CD4-positive, alpha-beta memory T cell (primary cell): ENCODE results near the gene FAM163B. TPM values are rescaled to one million over a fixed set of nuclear protein-coding genes. Genes with fewer than 3 reads are reported as not detected.

Source experiments
- CTCF ChIA-PET: fragments of 350-600 bp; sonication (Branson Sonifier 250); formaldehyde crosslinking; loops from one replicate; lab custom pipeline; 2021; ENCODE audit warnings: inconsistent platforms; ENCODE audit not compliant: partially characterized antibody; lab: Charles Lee
- POLR2A ChIA-PET: fragments of 350-600 bp; sonication (Branson Sonifier 250); formaldehyde crosslinking; loops from one replicate; lab custom pipeline; 2021; ENCODE audit not compliant: partially characterized antibody; lab: Charles Lee
- DNase-seq, 5 donors: peaks; one replicate each; pipeline versions ENCODE4 v3.0.0 to v3.0.0-alpha.2; 2020 to 2022; ENCODE audit warnings: mixed read lengths in 1 of 5
- H3K27ac ChIP-seq: one replicate; pipeline ENCODE4 v1.7.0; 2013; ENCODE audit warnings: low read depth, low read length
- H3K27me3 ChIP-seq: 2 replicates; pipeline ENCODE4 v1.7.0; 2013; ENCODE audit warnings: mild to moderate bottlenecking, low read length, moderate library complexity; ENCODE audit not compliant: insufficient read depth
- H3K36me3 ChIP-seq: 2 replicates; pipeline ENCODE4 v1.7.0; 2013; ENCODE audit warnings: mild to moderate bottlenecking, low read length, moderate library complexity; ENCODE audit not compliant: insufficient read depth
- H3K4me1 ChIP-seq: 2 replicates; pipeline ENCODE4 v1.7.0; 2013; ENCODE audit warnings: mild to moderate bottlenecking, low read length, moderate library complexity; ENCODE audit not compliant: insufficient read depth
- H3K4me3 ChIP-seq, 2 donors: one replicate each; pipeline ENCODE4 v1.7.0; 2013; ENCODE audit warnings: low read length in 2 of 2, mild to moderate bottlenecking in 1 of 2
- H3K9me3 ChIP-seq, 2 donors: one replicate each; pipeline ENCODE4 v1.7.0; 2013; ENCODE audit warnings: low read length in 2 of 2, control low read depth in 1 of 2; ENCODE audit not compliant: control insufficient read depth in 1 of 2
- H3K27ac Mint-ChIP-seq, 7 donors: one replicate each; pipeline ENCODE4 v1.8.0; 2020 to 2021; ENCODE audit warnings: mixed read lengths in 7 of 7, mild to moderate bottlenecking in 6 of 7, inconsistent platforms in 3 of 7, moderate library complexity in 3 of 7
- H3K27me3 Mint-ChIP-seq, 2 donors: one replicate each; pipeline ENCODE4 v1.8.0; 2020 to 2021; ENCODE audit warnings: mixed read lengths in 2 of 2
- H3K36me3 Mint-ChIP-seq, 2 donors: one replicate each; pipeline ENCODE4 v1.8.0; 2020 to 2021; ENCODE audit warnings: mixed read lengths in 2 of 2, inconsistent platforms in 1 of 2, mild to moderate bottlenecking in 1 of 2
- H3K4me1 Mint-ChIP-seq, 4 donors: one replicate each; pipeline ENCODE4 v1.8.0; 2020 to 2021; ENCODE audit warnings: mixed read lengths in 4 of 4, mild to moderate bottlenecking in 1 of 4
- H3K4me3 Mint-ChIP-seq, 8 donors: one replicate each; pipeline ENCODE4 v1.8.0; 2020 to 2021; ENCODE audit warnings: mixed read lengths in 8 of 8, mild to moderate bottlenecking in 7 of 8, moderate library complexity in 6 of 8, inconsistent platforms in 3 of 8
- H3K9me3 Mint-ChIP-seq, 8 donors: one replicate each; pipeline ENCODE4 v1.8.0; 2020 to 2021; ENCODE audit warnings: mixed read lengths in 8 of 8, mild to moderate bottlenecking in 5 of 8, inconsistent platforms in 3 of 8, moderate library complexity in 1 of 8
- intact Hi-C: fragments of 100-400 bp; cut with micrococcal nuclease; formaldehyde crosslinking; loops from one replicate; pipeline ENCODE4 v1.15.1; 2023
- polyA plus RNA-seq, 2 donors: library from polyadenylated mRNA; unstranded; fragments of 300-500 nt; fragmentation: Illumina TruSeq; gene quantifications; one replicate each; pipeline ENCODE4 v1.2.3, GENCODE V29; 2021
- total RNA-seq, 2 experiments: library from RNA; stranded (reverse); gene quantifications; one replicate each; pipeline ENCODE4 v1.2.3, GENCODE V29; 2021

Gene FAM163B
- total and polyA plus RNA-seq, 4 experiments from 2014 or later, result not detected

- Histone ChIP-seq H3K27ac (no peak overlapping the region), H3K27me3 (peaks cover 5% of the 10 kb centered on the region), H3K36me3 (no peaks in the 10 kb centered on the region), H3K4me3 (no peak overlapping the region), H3K9me3 (no peaks in the 10 kb centered on the region), H3K4me1 (peaks cover 2% of the 10 kb centered on the region)
- Mint-ChIP-seq H3K27me3 (peaks cover 8 to 19% of the 10 kb centered on the region in 2 donors), H3K27ac (no peak overlapping the region), H3K36me3 (no peaks in the 10 kb centered on the region), H3K9me3 (peaks cover 0 to 2% (median 0%) of the 10 kb centered on the region in 8 donors), H3K4me1 (peaks cover 0 to 17% (median 10%) of the 10 kb centered on the region in 4 donors), H3K4me3 (no peak overlapping the region)
- CTCF ChIA-PET, result no interaction called here
- no peak for DNase-seq
- POLR2A ChIA-PET, result no interaction called here
- intact Hi-C loops, result no loop called here
Observed at GRCh38 chr9:133614056-133614455, 4.9 kb upstream of the FAM163B start.

- Mint-ChIP-seq H3K4me1 (peaks cover 0 to 11% (median 7%) of the 10 kb centered on the region in 4 donors), H3K27ac (no peak overlapping the region), H3K9me3 (peaks cover 0 to 2% (median 0%) of the 10 kb centered on the region in 8 donors), H3K27me3 (peaks cover 10 to 20% of the 10 kb centered on the region in 2 donors), H3K4me3 (no peak overlapping the region), H3K36me3 (no peaks in the 10 kb centered on the region)
- Histone ChIP-seq H3K4me3 (no peak overlapping the region), H3K36me3 (no peaks in the 10 kb centered on the region), H3K27ac (no peak overlapping the region), H3K27me3 (peaks cover 8% of the 10 kb centered on the region), H3K4me1 (no peaks in the 10 kb centered on the region), H3K9me3 (no peaks in the 10 kb centered on the region)
- intact Hi-C loops, result no loop called here
- CTCF ChIA-PET, result no interaction called here
- POLR2A ChIA-PET, result no interaction called here
- no peak for DNase-seq
Observed at GRCh38 chr9:133613432-133613831, 4.2 kb upstream of the FAM163B start.

- Mint-ChIP-seq H3K4me3 (no peak overlapping the region), H3K9me3 (no peaks in the 10 kb centered on the region), H3K27ac (peak overlapping the region in 1 of 7 donors; percentile 4), H3K27me3 (peaks cover 16 to 24% of the 10 kb centered on the region in 2 donors), H3K36me3 (no peaks in the 10 kb centered on the region), H3K4me1 (peaks cover 0 to 9% (median 3%) of the 10 kb centered on the region in 4 donors)
- Histone ChIP-seq H3K27ac (no peak overlapping the region), H3K9me3 (no peaks in the 10 kb centered on the region), H3K36me3 (no peaks in the 10 kb centered on the region), H3K4me1 (no peaks in the 10 kb centered on the region), H3K4me3 (no peak overlapping the region), H3K27me3 (peaks cover 15% of the 10 kb centered on the region)
- intact Hi-C loops, result no loop called here
- no peak for DNase-seq
- POLR2A ChIA-PET, result no interaction called here
- CTCF ChIA-PET, result no interaction called here
Observed at GRCh38 chr9:133612816-133613215, 3.6 kb upstream of the FAM163B start.

- Histone ChIP-seq H3K4me3 (no peak overlapping the region), H3K4me1 (no peaks in the 10 kb centered on the region), H3K36me3 (no peaks in the 10 kb centered on the region), H3K27me3 (peaks cover 16% of the 10 kb centered on the region), H3K9me3 (no peaks in the 10 kb centered on the region), H3K27ac (no peak overlapping the region)
- no peak for DNase-seq
- ChIA-PET POLR2A (no interaction called here), CTCF (no interaction called here)
- H3K4me3 Mint-ChIP-seq, result no peak overlapping the region
- H3K9me3 Mint-ChIP-seq, result no peaks in the 10 kb centered on the region
- no peak overlapping the region for H3K27ac Mint-ChIP-seq
- H3K4me1 Mint-ChIP-seq, result peaks cover 0 to 9% (median 3%) of the 10 kb centered on the region in 4 donors
- H3K36me3 Mint-ChIP-seq, result no peaks in the 10 kb centered on the region
- intact Hi-C loops, result no loop called here
- peaks cover 16 to 25% of the 10 kb centered on the region in 2 donors for H3K27me3 Mint-ChIP-seq
Observed at GRCh38 chr9:133612051-133612450, 2.9 kb upstream of the FAM163B start.

- CTCF ChIA-PET, result no interaction called here
- no peaks in the 10 kb centered on the region for H3K36me3 ChIP-seq
- intact Hi-C loops, result no loop called here
Observed at GRCh38 chr9:133610845-133611244, 1.7 kb upstream of the FAM163B start.

GRCh38 chr9:133608889-133609288, 300 bp downstream of the FAM163B start:
- Histone ChIP-seq H3K27me3 (peaks cover 16% of the 10 kb centered on the region), H3K36me3 (no peaks in the 10 kb centered on the region), H3K27ac (no peak overlapping the region), H3K9me3 (no peaks in the 10 kb centered on the region), H3K4me1 (no peaks in the 10 kb centered on the region), H3K4me3 (no peak overlapping the region)
- H3K36me3 Mint-ChIP-seq, result no peaks in the 10 kb centered on the region
- no peak for DNase-seq
- H3K4me1 Mint-ChIP-seq, result peaks cover 0 to 9% (median 3%) of the 10 kb centered on the region in 4 donors
- peaks cover 16 to 33% of the 10 kb centered on the region in 2 donors for H3K27me3 Mint-ChIP-seq
- POLR2A ChIA-PET, result no interaction called here
- H3K27ac Mint-ChIP-seq, result no peak overlapping the region
- CTCF ChIA-PET, result no interaction called here
- no peaks in the 10 kb centered on the region for H3K9me3 Mint-ChIP-seq
- intact Hi-C loops, result no loop called here
- no peak overlapping the region for H3K4me3 Mint-ChIP-seq

More at GRCh38 chr9:133610845-133611244, 1.7 kb upstream of the FAM163B start:
- DNase-seq, result no peak
- POLR2A ChIA-PET, result no interaction called here
- Histone ChIP-seq H3K4me1 (no peaks in the 10 kb centered on the region), H3K27ac (no peak overlapping the region), H3K27me3 (peaks cover 16% of the 10 kb centered on the region), H3K4me3 (no peak overlapping the region), H3K9me3 (no peaks in the 10 kb centered on the region)
- Mint-ChIP-seq H3K4me1 (peaks cover 0 to 9% (median 3%) of the 10 kb centered on the region in 4 donors), H3K36me3 (no peaks in the 10 kb centered on the region), H3K27me3 (peaks cover 16 to 28% of the 10 kb centered on the region in 2 donors), H3K27ac (no peak overlapping the region), H3K9me3 (no peaks in the 10 kb centered on the region), H3K4me3 (no peak overlapping the region)

- Histone ChIP-seq H3K4me3 (no peak overlapping the region), H3K27ac (no peak overlapping the region), H3K4me1 (no peaks in the 10 kb centered on the region), H3K36me3 (no peaks in the 10 kb centered on the region), H3K9me3 (no peaks in the 10 kb centered on the region), H3K27me3 (peaks cover 16% of the 10 kb centered on the region)
- no peak overlapping the region for H3K27ac Mint-ChIP-seq
- no peak for DNase-seq
- peaks cover 16 to 32% of the 10 kb centered on the region in 2 donors for H3K27me3 Mint-ChIP-seq
- intact Hi-C loops, result no loop called here
- peaks cover 0 to 9% (median 3%) of the 10 kb centered on the region in 4 donors for H3K4me1 Mint-ChIP-seq
- no peak overlapping the region for H3K4me3 Mint-ChIP-seq
- ChIA-PET CTCF (no interaction called here), POLR2A (no interaction called here)
- H3K9me3 Mint-ChIP-seq, result no peaks in the 10 kb centered on the region
- no peaks in the 10 kb centered on the region for H3K36me3 Mint-ChIP-seq
Observed at GRCh38 chr9:133608382-133608781, 807 bp downstream of the FAM163B start.
